HG03064 (cell line): ENCODE data around the gene TSR3.
A peak's percentile ranks its signal among the peaks of the same experiment; 100 is the strongest.

Experiments used
- ATAC-seq: cut with Tn5 transposase; IDR thresholded peaks from one replicate; pipeline ENCODE4 v1.9.1; 2021; ENCODE audit warnings: low read depth; ENCODE audit not compliant: unreplicated experiment

The TSR3 gene

DNA sequence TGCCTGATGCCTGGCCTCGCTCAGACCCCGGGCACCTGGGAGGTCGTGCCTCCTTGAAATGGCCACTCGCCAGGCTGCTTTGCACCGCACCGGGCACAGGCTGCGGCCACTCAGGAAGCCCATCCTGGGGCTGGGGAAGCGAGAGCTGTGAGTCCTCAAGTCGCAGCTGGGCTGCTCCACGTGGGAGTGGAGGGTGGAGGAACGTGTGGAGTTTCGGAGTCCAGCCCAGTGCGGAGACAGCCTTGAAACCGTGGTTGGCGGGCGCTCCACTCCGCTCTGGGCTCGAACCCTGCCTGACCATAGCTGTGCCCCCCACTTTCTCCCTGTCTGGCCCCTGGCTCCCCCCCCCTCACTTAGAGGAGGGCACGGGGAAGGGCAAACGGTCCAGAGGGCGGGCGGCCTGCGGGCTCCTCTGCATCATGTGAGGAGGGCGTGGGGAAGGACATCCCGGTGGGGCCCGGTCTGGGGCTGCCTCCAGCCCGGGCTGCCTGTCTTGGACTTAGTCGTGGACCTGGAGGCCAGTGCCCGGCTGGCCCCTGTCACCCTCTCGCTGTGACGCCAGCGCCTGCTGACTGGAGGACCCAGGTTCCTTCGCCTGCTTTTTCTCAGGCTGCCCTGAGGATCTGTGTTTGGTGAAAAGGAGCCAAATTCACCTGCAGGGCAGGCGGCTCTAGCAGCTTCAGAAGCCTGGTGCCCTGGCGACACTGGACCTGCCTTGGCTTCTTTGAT is 39.8 kb downstream of the TSR3 start:
- ATAC-seq: no peak

DNA sequence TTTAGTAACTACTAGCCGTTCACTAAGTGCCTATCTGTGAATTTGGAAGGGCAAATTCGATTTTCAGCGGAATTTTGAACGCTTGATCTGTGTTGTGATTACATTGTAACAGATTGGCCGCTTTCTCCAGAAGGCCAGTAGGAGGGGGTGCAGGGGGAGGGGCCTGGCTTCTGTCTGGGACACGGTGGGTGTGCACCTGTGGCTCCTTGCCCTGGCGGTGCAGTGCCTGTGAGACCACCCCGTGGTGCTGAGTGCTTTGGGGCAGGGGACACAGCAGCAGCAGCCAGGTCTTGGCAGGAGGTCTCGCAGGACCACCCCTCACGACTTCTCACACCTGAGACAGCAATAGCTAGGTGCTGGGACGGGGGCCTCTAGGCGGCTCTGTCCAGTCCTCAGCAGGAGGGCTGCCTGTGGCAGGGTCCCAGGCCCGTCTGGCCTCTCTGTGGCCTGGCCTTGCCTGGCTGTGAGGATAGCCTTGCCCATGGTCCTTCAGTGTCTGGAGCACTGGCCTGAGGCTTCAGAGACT is 40.4 kb downstream of the TSR3 start:
- ATAC-seq: no peak

DNA sequence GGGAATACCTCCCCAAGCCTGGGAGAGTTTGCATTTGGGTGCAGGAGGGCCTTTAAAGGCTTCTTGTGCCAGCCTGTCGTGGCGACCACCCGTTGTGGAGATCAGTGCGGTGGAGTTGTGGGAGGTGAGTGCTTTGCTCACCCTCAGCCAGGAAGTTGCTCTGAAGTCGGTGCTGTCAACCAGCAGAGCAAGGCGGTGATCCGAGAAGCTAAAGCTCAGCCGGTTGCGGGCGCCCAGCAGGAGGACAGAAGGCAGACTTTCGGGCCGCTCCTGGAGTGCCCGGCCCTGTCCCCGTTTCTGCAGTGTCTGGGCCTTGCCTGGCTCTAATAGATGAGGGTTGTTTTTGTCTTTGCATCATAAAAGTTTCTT is 40.9 kb downstream of the TSR3 start:
- ATAC-seq: no peak

DNA sequence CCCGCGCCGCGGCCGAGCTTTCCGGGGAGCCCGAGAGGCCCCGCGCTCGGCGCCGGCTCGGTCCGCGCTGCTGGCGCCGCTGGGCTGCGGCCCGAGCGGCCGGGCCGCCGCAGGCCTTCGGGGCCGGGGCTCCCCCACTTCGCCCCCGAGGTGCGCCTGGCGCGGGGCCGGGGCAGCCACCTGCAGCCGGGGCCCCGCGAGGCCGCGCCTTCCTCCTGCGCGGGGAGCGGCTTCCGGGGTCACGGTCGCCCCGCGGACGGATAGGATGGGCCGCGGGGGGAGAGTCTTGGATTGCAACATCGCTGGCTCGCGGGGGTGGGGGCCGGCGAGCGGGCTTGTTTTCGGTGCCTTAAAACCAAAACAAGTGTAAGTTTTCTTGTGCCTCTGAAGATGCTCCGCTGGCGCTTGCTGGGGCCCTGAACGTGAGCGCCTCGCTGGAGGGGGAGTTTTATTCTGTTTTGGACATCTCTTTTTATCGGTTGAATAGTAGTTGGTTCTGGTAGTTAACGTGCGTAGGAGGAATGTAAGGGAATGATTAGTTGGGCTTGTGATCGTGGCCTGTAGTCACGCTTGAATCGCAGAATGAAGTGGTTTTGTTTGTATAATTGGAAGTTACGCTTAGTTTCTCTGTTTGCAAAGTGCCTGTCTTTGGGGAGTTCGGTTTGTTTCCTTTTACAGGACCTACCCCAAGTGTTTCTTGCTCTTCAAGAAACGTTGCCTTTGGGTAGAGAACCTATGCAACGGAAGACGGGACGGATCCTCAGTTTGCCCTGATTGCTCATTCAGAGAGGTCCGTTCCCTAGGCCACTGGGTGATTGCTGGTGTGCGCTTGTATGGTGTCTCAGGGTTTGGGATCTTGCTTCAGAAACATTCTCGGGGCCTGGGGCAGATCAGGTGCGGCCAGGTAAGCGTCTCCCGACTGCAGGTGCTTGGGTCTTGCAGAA is 41.5 kb downstream of the TSR3 start:
- ATAC-seq: peak; percentile 10

DNA sequence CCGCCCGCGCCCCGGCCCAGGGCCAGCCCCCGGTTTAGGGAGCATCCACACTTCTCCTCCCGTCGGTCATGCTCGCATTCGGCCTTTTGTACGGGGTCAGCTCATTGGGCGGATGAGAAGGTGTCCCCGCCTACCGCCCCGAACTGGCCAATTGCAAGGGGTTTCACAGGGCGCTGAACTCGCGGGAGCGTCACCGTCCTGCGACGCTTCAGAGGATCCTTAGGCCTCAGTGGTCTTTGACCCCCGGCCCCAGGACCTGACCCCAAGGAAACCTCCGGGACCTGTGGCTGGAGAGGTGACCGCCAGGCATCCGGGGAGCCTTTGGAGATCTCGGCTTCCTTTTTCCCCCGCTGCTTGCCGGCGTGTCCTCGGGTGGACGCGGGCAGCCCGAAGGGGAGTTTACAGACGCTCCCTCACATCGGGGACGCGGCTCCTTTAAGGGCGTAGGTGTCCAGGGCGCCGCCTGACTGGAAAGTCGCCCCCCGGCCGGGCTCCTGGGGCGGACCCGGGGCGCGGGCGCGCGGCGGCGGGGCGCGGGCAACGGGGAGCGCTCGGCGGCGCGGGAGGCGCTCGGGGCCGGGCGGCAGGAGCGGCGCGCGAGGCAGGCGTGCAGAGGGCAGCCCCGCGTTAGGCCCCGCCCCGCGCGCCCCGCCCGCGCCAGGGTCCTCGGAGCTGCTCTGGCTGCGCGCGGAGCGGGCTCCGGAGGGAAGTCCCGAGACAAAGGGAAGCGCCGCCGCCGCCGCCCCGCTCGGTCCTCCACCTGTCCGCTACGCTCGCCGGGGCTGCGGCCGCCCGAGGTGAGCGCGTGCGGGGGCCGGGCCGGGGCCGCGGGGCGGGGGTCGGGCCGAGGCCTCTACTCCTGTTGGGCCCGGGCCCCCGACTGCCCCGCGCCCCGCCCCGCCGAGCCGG is 42.4 kb downstream of the TSR3 start, which contains the start of gene UBE2I:
Gene UBE2I (plus strand): TSS at position 660 of the 909 bp plus-strand sequence. CDS start 4,395 bp downstream, outside the sequence.
- ATAC-seq: peak; percentile 53

DNA sequence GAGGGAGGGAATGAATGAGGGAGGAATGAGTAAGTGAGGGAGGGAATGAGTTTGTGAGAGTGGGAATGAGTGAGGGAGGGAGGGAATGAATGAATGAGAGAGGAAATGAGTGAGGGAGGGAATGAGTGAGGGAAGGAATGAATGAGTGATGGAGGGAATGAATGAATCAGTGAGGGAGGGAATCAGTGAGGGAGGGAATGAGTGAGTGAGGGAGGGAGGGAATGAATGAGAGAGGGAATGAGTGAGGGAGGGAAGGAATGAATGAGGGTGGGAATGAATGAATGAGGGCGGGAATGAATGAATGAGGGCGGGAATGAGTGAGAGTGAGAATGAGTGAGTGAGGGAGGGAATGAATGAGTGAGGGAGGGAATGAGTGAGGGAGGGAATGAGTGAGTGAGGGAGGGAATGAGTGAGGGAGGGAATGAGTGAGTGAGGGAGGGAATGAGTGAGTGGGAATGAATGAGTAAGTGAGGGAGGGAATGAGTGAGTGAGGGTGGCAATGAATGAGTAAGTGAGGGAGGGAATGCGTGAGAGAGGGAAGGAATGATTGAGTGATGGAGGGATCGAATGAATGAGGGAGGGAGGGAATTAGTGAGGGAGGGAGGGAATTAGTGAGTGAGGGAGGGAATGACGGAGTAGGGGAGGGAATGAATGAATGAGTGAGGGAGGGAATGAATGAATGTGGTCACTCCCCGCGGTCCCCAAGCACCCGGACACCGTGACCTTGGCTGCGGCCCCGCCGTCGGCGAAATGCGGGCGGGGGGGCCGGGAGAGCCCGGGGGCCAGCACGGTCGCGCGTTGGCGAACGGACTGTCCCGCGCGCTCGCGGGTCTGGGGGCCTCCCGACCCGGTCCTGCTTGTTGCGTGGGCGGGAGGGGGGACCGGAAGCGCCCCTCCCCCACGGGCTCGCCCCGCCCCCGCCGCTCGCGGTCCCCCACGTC is 43.4 kb downstream of the TSR3 start:
- peak; percentile 11 for ATAC-seq

DNA sequence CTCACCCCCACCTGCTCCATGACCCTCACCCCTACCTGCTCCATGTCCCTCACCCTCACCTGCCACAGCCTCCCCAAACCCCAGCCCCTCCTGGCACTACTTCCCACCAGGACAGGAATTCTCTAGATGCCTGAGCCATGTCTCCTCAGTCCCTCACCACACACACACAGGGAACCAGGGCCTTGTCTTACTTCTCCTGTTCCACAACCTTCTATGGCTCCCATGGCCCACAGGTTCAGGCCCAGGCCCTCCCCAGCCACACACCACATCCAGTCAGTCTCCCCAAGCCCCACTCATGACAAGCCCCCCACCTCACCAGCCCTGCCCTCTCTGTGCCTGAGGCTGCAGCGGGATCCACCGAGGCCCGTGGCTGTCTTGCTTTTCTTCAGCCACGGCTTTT is 45.3 kb downstream of the TSR3 start:
- no peak for ATAC-seq

DNA sequence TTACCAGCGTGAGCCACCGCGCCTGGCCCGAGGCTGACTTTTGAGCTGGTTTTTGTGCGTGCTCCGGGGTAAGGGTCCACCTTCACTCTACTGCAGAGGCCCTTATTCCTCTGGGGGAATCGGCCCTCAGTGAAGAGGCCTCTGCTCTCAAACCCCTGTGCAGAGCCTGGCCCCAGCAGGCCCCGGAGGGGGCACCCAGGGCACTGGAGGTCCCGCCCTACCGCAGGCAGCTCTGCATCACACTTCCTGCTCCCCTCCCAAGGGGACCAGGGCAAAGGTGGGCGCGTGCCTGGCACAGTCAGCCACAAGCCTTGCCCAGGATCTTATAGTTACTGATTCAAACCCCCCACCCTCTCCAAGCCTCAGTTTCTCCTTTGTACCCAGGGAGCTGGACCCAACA is 45.9 kb downstream of the TSR3 start:
- no peak for ATAC-seq

DNA sequence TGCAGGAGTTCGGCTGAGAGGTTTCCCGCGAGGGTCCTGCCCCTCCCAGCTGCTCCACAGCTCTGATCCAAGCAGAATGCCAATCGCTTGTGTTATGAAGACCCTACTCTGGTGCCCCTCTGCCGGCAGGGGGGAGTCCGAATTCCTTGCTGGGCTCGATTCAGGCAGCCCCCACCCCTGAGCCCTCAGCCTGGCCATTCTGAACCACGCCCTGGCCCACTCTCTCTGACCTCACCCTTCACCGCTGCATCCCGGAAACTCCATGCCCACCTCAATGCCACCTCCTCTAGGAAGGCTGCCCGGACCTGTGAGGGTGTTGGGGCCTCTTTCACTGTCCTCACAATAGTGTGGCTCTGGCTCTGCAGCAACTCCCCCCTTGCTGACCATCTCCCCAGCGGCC is 50.1 kb downstream of the TSR3 start:
- no peak for ATAC-seq

DNA sequence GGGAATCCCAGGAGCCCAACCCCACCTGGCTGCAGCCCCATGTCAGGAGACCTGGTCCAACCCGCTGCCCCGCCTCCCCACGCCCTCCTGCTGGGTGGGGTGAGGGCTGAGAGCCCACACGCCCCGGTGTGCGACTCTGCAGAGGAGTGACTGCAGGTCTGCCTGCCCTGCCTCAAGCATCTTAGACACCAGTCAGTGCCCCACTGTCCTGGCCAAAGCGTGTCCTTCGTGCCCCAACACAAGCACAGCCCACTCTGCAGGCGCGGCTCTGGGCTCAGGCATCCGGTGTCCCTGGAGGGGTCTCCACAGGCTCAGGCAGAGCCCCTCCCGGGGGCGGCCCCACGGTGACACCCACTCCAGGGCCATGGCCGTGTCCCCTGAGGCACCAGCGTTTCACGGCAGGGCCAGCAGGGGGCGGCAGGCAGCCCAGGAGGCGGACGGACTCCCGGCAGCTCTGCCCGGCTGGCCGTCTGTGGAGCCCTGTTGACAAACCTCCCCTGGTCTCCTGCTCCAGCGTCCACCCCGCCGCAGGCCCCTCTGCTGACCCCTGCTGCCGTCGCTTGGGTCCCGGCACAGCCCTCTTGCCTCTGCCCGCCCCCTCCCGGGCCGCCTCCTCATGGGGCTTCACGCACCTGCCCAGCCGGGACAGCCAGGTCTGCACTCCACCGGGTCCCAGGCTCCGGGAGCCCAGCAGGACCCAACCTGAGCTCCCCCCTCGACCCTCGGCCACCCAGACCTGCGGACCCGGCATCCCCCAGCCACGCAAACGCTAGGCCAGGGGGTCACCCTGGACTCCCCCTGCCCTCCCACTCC is 50.8 kb downstream of the TSR3 start:
- ATAC-seq: no peak

DNA sequence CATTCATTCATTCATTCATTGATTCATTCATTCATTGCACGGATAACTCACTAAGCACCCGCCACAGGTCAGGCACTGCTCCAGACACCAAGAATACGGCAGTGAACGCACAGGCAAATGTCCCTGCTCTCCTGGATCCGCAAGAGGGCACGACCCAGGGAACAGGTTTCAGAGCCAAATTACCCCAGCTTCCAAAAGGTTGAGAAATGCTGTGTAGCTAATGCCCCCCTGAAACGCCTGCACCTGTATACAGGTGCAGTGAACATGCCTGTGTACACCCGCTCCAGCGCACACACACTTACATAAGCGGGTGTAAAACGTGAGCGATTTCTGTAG is 51.8 kb downstream of the TSR3 start:
- ATAC-seq: no peak
